HEK293T (cell line): ENCODE measurements around the gene CD81.

Experiments
- CTCF ChIA-PET: fragments of 350-600 bp; formaldehyde crosslinking; extraction: SDS; loops from one replicate; lab custom pipeline; 2021; ENCODE audit warnings: antibody characterized with exemption, inconsistent platforms; lab: Yijun Ruan, JAX
- POLR2A ChIA-PET: fragments of 350-600 bp; formaldehyde crosslinking; extraction: SDS; loops from one replicate; lab custom pipeline; 2020; ENCODE audit warnings: antibody characterized with exemption, inconsistent platforms; lab: Yijun Ruan, JAX
- DNase-seq: peaks from one replicate; pipeline ENCODE4 v3.0.0; 2012; ENCODE audit warnings: mixed read lengths; ENCODE audit errors: extremely low spot score
- ARNT ChIP-seq: fragments of 450-650 bp; IDR thresholded peaks from 2 replicates; pipeline ENCODE4 v1.6.1; 2017; ENCODE audit warnings: mild to moderate bottlenecking
- BHLHE40 ChIP-seq: fragments of 450-650 bp; IDR thresholded peaks from 2 replicates; pipeline ENCODE4 v1.6.1; 2016; ENCODE audit warnings: mild to moderate bottlenecking, moderate library complexity, borderline replicate concordance
- CTBP1 ChIP-seq: fragments of 450-650 bp; IDR thresholded peaks from 2 replicates; pipeline ENCODE4 v1.6.1; 2016; ENCODE audit warnings: borderline replicate concordance
- ELF4 ChIP-seq: fragments of 450-650 bp; IDR thresholded peaks from 2 replicates; pipeline ENCODE4 v1.6.1; 2017; ENCODE audit warnings: antibody characterized with exemption
- FOXA1 ChIP-seq: fragments of 450-650 bp; IDR thresholded peaks from 2 replicates; pipeline ENCODE4 v1.6.1; 2016; ENCODE audit warnings: mild to moderate bottlenecking
- FOXK2 ChIP-seq: fragments of 450-650 bp; IDR thresholded peaks from 2 replicates; pipeline ENCODE4 v1.6.1; 2016; ENCODE audit warnings: mild to moderate bottlenecking
- FOXM1 ChIP-seq: fragments of 450-650 bp; IDR thresholded peaks from 2 replicates; pipeline ENCODE4 v1.6.1; 2017; ENCODE audit warnings: mild to moderate bottlenecking, borderline replicate concordance
- HDGF ChIP-seq: fragments of 450-650 bp; IDR thresholded peaks from 2 replicates; pipeline ENCODE4 v1.6.1; 2017; ENCODE audit warnings: antibody characterized with exemption, borderline replicate concordance
- L3MBTL2 ChIP-seq: fragments of 450-650 bp; conservative IDR thresholded peaks from 2 replicates; pipeline ENCODE4 v1.6.1; 2016; ENCODE audit warnings: mild to moderate bottlenecking
- LEF1 ChIP-seq: fragments of 450-650 bp; IDR thresholded peaks from 2 replicates; pipeline ENCODE4 v1.6.1; 2017; ENCODE audit warnings: mild to moderate bottlenecking, borderline replicate concordance
- NFRKB ChIP-seq: fragments of 450-650 bp; IDR thresholded peaks from 2 replicates; pipeline ENCODE4 v1.6.1; 2016; ENCODE audit warnings: mild to moderate bottlenecking, moderate library complexity
- SP1 ChIP-seq: fragments of 450-650 bp; IDR thresholded peaks from 2 replicates; pipeline ENCODE4 v1.6.1; 2017
- SUZ12 ChIP-seq: fragments of 450-650 bp; IDR thresholded peaks from 2 replicates; pipeline ENCODE4 v1.6.1; 2016; ENCODE audit warnings: mild to moderate bottlenecking
- TARDBP ChIP-seq: fragments of 450-650 bp; IDR thresholded peaks from 2 replicates; pipeline ENCODE4 v1.6.1; 2016
- ZNF384 ChIP-seq: fragments of 450-650 bp; IDR thresholded peaks from 2 replicates; pipeline ENCODE4 v1.6.1; 2016
- TF ChIP-seq, protein P1 (sequence below): fragments of 450-650 bp; IDR thresholded peaks from 2 replicates; pipeline ENCODE4 v1.6.1; 2016

CD81 gene

GRCh38 chr11:2443406-2443805 lies 66.3 kb downstream of the CD81 start:
- TF ChIP-seq ARNT (no peak), ELF4 (no peak)
- CTCF ChIA-PET, result no interaction called here
- POLR2A ChIA-PET, result no interaction called here
- DNase-seq, result no peak

- TF ChIP-seq CTBP1 (no peak), ELF4 (no peak), TARDBP (no peak), ARNT (no peak), FOXM1 (no peak), SP1 (no peak), NFRKB (no peak), SUZ12 (no peak), L3MBTL2 (no peak), BHLHE40 (no peak), LEF1 (no peak), FOXA1 (no peak), ZNF384 (no peak), HDGF (no peak)
- TF ChIP-seq, protein P1, sequence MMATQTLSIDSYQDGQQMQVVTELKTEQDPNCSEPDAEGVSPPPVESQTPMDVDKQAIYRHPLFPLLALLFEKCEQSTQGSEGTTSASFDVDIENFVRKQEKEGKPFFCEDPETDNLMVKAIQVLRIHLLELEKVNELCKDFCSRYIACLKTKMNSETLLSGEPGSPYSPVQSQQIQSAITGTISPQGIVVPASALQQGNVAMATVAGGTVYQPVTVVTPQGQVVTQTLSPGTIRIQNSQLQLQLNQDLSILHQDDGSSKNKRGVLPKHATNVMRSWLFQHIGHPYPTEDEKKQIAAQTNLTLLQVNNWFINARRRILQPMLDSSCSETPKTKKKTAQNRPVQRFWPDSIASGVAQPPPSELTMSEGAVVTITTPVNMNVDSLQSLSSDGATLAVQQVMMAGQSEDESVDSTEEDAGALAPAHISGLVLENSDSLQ, result no peak
- CTCF ChIA-PET, result no interaction called here
- DNase-seq, result peak; percentile 22
- POLR2A ChIA-PET, result no interaction called here
Measured at GRCh38 chr11:2443881-2444820, 67.0 kb downstream of the CD81 start, which contains the start of gene TRPM5. Gene TRPM5 (minus strand): TSS chr11:2444514. CDS start chr11:2423036, 21,478 bp downstream.

DNA sequence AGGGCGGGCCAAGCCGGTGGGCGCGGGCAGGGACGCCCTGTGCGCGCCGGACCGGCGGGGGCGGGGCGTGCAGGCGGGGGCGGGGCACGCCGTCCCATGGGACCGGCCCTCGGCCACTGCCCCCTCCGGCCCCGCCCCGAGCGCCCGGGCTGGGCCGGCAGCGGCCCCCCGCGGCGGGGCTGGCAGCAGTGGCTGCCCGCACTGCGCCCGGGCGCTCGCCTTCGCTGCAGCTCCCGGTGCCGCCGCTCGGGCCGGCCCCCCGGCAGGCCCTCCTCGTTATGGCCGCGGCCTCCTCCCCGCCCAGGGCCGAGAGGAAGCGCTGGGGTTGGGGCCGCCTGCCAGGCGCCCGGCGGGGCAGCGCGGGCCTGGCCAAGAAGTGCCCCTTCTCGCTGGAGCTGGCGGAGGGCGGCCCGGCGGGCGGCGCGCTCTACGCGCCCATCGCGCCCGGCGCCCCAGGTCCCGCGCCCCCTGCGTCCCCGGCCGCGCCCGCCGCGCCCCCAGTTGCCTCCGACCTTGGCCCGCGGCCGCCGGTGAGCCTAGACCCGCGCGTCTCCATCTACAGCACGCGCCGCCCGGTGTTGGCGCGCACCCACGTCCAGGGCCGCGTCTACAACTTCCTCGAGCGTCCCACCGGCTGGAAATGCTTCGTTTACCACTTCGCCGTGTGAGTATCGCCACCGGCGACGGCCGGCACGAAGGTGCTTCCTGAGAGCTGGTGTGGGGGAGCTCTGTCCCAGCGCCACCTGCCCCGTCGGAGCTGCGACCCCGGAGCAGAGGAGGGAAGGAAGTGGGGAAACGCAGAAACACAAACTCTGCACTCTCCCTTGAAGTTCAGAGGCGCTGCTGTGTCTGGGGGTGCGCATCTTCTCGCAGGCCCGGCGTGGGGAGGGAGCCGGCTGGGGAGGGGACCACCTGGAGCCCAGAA lies 68.0 kb downstream of the CD81 start, which contains the start of gene KCNQ1:
KCNQ1 (plus strand) TSS at position 188 of the 925 bp plus-strand sequence; CDS start at position 279, 91 bp downstream.
- ChIA-PET POLR2A (no interaction called here), CTCF (interaction anchor here (0.6 kb wide), 1 partner anchor 259 kb away, joined by 3 read pairs; no protein-coding TSS in a partner anchor)
- peak; percentile 83 for DNase-seq
- TF ChIP-seq L3MBTL2 (peak; percentile 38; the same call in 1 of the 2 replicates), TARDBP (no peak), SP1 (no peak)

- ChIA-PET POLR2A (no interaction called here), CTCF (interaction anchor here (0.6 kb wide), 1 partner anchor 260 kb away, joined by 3 read pairs; no protein-coding TSS in a partner anchor)
- DNase-seq, result no peak
- TF ChIP-seq ARNT, result no peak
- TF ChIP-seq FOXM1, result no peak
- no peak for TF ChIP-seq SP1
- TF ChIP-seq HDGF, result no peak
- TF ChIP-seq FOXK2, result no peak
- TF ChIP-seq NFRKB, result no peak
- TF ChIP-seq BHLHE40, result no peak
- TF ChIP-seq, protein P1, result no peak
- no peak for TF ChIP-seq FOXA1
- TF ChIP-seq TARDBP, result no peak
- TF ChIP-seq ZNF384, result no peak
- TF ChIP-seq SUZ12, result no peak
- TF ChIP-seq CTBP1, result no peak
- no peak for TF ChIP-seq LEF1
- TF ChIP-seq L3MBTL2, result no peak
- no peak for TF ChIP-seq ELF4
Measured at GRCh38 chr11:2445746-2446551, 68.8 kb downstream of the CD81 start.

- no peak for DNase-seq
- POLR2A ChIA-PET, result no interaction called here
- CTCF ChIA-PET, result no interaction called here
- TF ChIP-seq L3MBTL2 (no peak), HDGF (no peak), TARDBP (no peak), SP1 (no peak), BHLHE40 (no peak), ELF4 (no peak), FOXM1 (no peak)
Measured at GRCh38 chr11:2446590-2447252, 69.6 kb downstream of the CD81 start.
